Chondrocyte (in vitro differentiated cells): ENCODE measurements around the gene EEF1AKMT3. TPM values are rescaled to one million over a fixed set of nuclear protein-coding genes. Genes with fewer than 3 reads are reported as not detected.
A peak's percentile ranks its signal among the peaks of the same experiment; 100 is the strongest.
"Not testable (repeated sequence)": the region's sequence is repeated elsewhere in the genome, so short reads cannot be mapped to it uniquely, and the experiment has no call there.

ENCODE experiments used
- DNase-seq: peaks from one replicate; pipeline ENCODE4 v3.0.0; 2021; ENCODE audit warnings: mixed read lengths, low spot score
- H3K27ac Mint-ChIP-seq: one replicate; pipeline ENCODE4 v1.8.0; 2021; ENCODE audit warnings: mild to moderate bottlenecking, moderate library complexity, mixed read lengths; ENCODE audit not compliant: unreplicated experiment
- H3K27me3 Mint-ChIP-seq: 2 replicates; pipeline ENCODE4 v1.8.0; 2021; ENCODE audit warnings: low read depth, mixed read lengths
- H3K36me3 Mint-ChIP-seq: 2 replicates; pipeline ENCODE4 v1.8.0; 2021; ENCODE audit warnings: low read depth, mixed read lengths
- H3K4me1 Mint-ChIP-seq: 2 replicates; pipeline ENCODE4 v1.8.0; 2021; ENCODE audit warnings: low read depth, mild to moderate bottlenecking, mixed read lengths
- H3K4me3 Mint-ChIP-seq: one replicate; pipeline ENCODE4 v1.8.0; 2021; ENCODE audit warnings: mild to moderate bottlenecking, moderate library complexity, mixed read lengths; ENCODE audit not compliant: unreplicated experiment
- H3K9me3 Mint-ChIP-seq: 2 replicates; pipeline ENCODE4 v1.8.0; 2021; ENCODE audit warnings: low read depth, mixed read lengths
- CTCF ChIP-seq: fragments of 200-600 bp; sonication (generic); IDR thresholded peaks from 2 replicates; pipeline ENCODE4 v1.5.0; 2021; ENCODE audit warnings: antibody characterized with exemption, mild to moderate bottlenecking, moderate library complexity
- total RNA-seq: library from RNA; stranded (reverse); gene quantifications from 3 replicates; pipeline ENCODE4 v1.2.1, GENCODE V29; 2021

EEF1AKMT3 gene
- total RNA-seq, 1 donor from 2014 or later: 13.6 TPM

- peak; percentile 32 for DNase-seq
- TF ChIP-seq CTCF: no peak
- H3K4me1 Mint-ChIP-seq: peaks cover 8% of the 10 kb centered on the region
- no peak overlapping the region for H3K4me3 Mint-ChIP-seq
- no peaks in the 10 kb centered on the region for H3K27me3 Mint-ChIP-seq
- peaks cover 16% of the 10 kb centered on the region for H3K36me3 Mint-ChIP-seq
- no peak overlapping the region for H3K27ac Mint-ChIP-seq
- no peaks in the 10 kb centered on the region for H3K9me3 Mint-ChIP-seq
Measured at GRCh38 chr12:57817261-57817989, 45.0 kb downstream of the EEF1AKMT3 start.

- not testable (repeated sequence) for H3K4me3 Mint-ChIP-seq
Measured at GRCh38 chr12:57817990-57818331, 45.5 kb downstream of the EEF1AKMT3 start.

GRCh38 chr12:57820119-57820518, 47.7 kb downstream of the EEF1AKMT3 start:
- H3K4me3 Mint-ChIP-seq, H3K27me3 Mint-ChIP-seq: not testable (repeated sequence)

More at GRCh38 chr12:57817990-57818331, 45.5 kb downstream of the EEF1AKMT3 start:
- not testable (repeated sequence) for DNase-seq, H3K9me3 Mint-ChIP-seq, H3K27me3 Mint-ChIP-seq, H3K4me1 Mint-ChIP-seq, H3K27ac Mint-ChIP-seq
- H3K36me3 Mint-ChIP-seq: peaks cover 19% of the 10 kb centered on the region

GRCh38 chr12:57821015-57821414, 48.6 kb downstream of the EEF1AKMT3 start:
- not testable (repeated sequence) for H3K4me1 Mint-ChIP-seq, H3K27ac Mint-ChIP-seq, H3K27me3 Mint-ChIP-seq, H3K4me3 Mint-ChIP-seq, H3K9me3 Mint-ChIP-seq, DNase-seq
- H3K36me3 Mint-ChIP-seq: peaks cover 39% of the 10 kb centered on the region

More at GRCh38 chr12:57820119-57820518, 47.7 kb downstream of the EEF1AKMT3 start:
- H3K27ac Mint-ChIP-seq, H3K9me3 Mint-ChIP-seq, H3K4me1 Mint-ChIP-seq, DNase-seq: not testable (repeated sequence)
- H3K36me3 Mint-ChIP-seq: peaks cover 33% of the 10 kb centered on the region

- H3K36me3 Mint-ChIP-seq: peaks cover 39% of the 10 kb centered on the region
- H3K9me3 Mint-ChIP-seq: no peaks in the 10 kb centered on the region
- H3K4me1 Mint-ChIP-seq: peaks cover 3% of the 10 kb centered on the region
- H3K4me3 Mint-ChIP-seq: no peak overlapping the region
- DNase-seq: peak; percentile 40
- H3K27ac Mint-ChIP-seq: no peak overlapping the region
- H3K27me3 Mint-ChIP-seq: no peaks in the 10 kb centered on the region
- TF ChIP-seq CTCF: no peak
Measured at GRCh38 chr12:57821474-57822214, 49.2 kb downstream of the EEF1AKMT3 start.

GRCh38 chr12:57822392-57823130, 50.1 kb downstream of the EEF1AKMT3 start:
- DNase-seq: peak; percentile 57
- H3K36me3 Mint-ChIP-seq: peaks cover 43% of the 10 kb centered on the region
- no peak overlapping the region for H3K27ac Mint-ChIP-seq
- no peak overlapping the region for H3K4me3 Mint-ChIP-seq
- H3K27me3 Mint-ChIP-seq: no peaks in the 10 kb centered on the region
- H3K9me3 Mint-ChIP-seq: no peaks in the 10 kb centered on the region
- peaks cover 3% of the 10 kb centered on the region for H3K4me1 Mint-ChIP-seq
- TF ChIP-seq CTCF: no peak
